K562 (cell line): ENCODE data around the gene RDH11. TPM values are rescaled to one million over a fixed set of nuclear protein-coding genes. Genes with fewer than 3 reads are reported as not detected.

Experiments used
- ATAC-seq: fragments of 200-7000 bp; cut with Tn5 transposase; 3 replicates; pipeline ENCODE4 v1.9.1; 2020; ENCODE audit warnings: moderate library complexity
- BruUV-seq: library from RNA; stranded (reverse); fragments of 400-500 nt; replicated peaks from 2 replicates; lab custom pipeline; 2021; lab: Mats Ljungman, UMichigan
- CTCF ChIA-PET: fragments of 300-600 bp; formaldehyde crosslinking; extraction: SDS; loops from one replicate; lab custom pipeline; 2021; ENCODE audit warnings: low intra/inter-chr PET ratio; lab: Yijun Ruan, JAX
- POLR2A ChIA-PET: fragments of 300-600, 350-650 bp; sonication (Branson Sonifier 250); formaldehyde crosslinking; extraction: SDS; loops from one replicate; lab custom pipeline; 2021; ENCODE audit warnings: antibody characterized with exemption, inconsistent platforms; lab: Yijun Ruan, JAX
- DNase-seq, 4 experiments: peaks; one replicate each; pipeline versions ENCODE4 v3.0.0 to v3.0.0-alpha.2; 2011 to 2018; ENCODE audit warnings: low spot score in 3 of 4, mixed read lengths in 3 of 4; ENCODE audit errors: extremely low read depth in 1 of 4
- FAIRE-seq: peaks from 2 replicates; lab custom pipeline; 2011; peaks lifted over from hg19 to GRCh38; lab: Jason Lieb, UNC
- H2AFZ ChIP-seq: 2 replicates; pipeline ENCODE4 v1.6.0; 2011; ENCODE audit warnings: low read depth, low read length, control low read depth, inconsistent platforms
- H3K27ac ChIP-seq: fragments of 200-600 bp; 3 replicates; pipeline ENCODE4 v1.8.0; 2011; ENCODE audit warnings: low read depth, mild to moderate bottlenecking, control low read depth, inconsistent platforms, low read length, moderate library complexity, mixed read lengths; ENCODE audit errors: extremely low read depth
- H3K27me3 ChIP-seq, 2 experiments: fragments of 300-600 bp in 1 of 2; 2 replicates in 1 of 2; 3 replicates in 1 of 2; pipeline versions ENCODE4 v1.6.0 to v1.8.0; 2011; ENCODE audit warnings: inconsistent platforms in 2 of 2, low read length in 2 of 2, mild to moderate bottlenecking in 1 of 2, mixed read lengths in 1 of 2, moderate library complexity in 1 of 2; ENCODE audit not compliant: control insufficient read depth in 2 of 2, insufficient read depth in 2 of 2
- H3K36me3 ChIP-seq: fragments of 300-600 bp; 3 replicates; pipeline ENCODE4 v1.8.0; 2011; ENCODE audit warnings: mild to moderate bottlenecking, low read length, inconsistent platforms; ENCODE audit not compliant: control insufficient read depth, insufficient read depth
- H3K4me1 ChIP-seq, 2 experiments: fragments of 200-600 bp in 1 of 2; replicated peaks in 1 of 2; 2 replicates in 1 of 2; 3 replicates in 1 of 2; pipeline versions ENCODE4 v1.5.1 to v1.8.0; 2011; ENCODE audit warnings: inconsistent platforms in 2 of 2, low read length in 2 of 2, mild to moderate bottlenecking in 1 of 2, mixed read lengths in 1 of 2, moderate library complexity in 1 of 2; ENCODE audit not compliant: control insufficient read depth in 2 of 2, insufficient read depth in 2 of 2
- H3K4me2 ChIP-seq: 2 replicates; pipeline ENCODE4 v1.6.1; 2011; ENCODE audit warnings: low read length, control low read depth, inconsistent platforms, mixed read lengths; ENCODE audit not compliant: insufficient read depth
- H3K4me3 ChIP-seq: fragments of 200-600 bp; sonication (generic), shearing (Covaris generic); 2 replicates; pipeline ENCODE4 v1.5.1; 2016; ENCODE audit warnings: control low read depth, inconsistent platforms
- H3K79me2 ChIP-seq: fragments of 200-600 bp; 3 replicates; pipeline ENCODE4 v1.8.0; 2011; ENCODE audit warnings: low read length, inconsistent platforms; ENCODE audit not compliant: control insufficient read depth, insufficient read depth
- H3K9ac ChIP-seq, 2 experiments: 2 replicates each; pipeline versions ENCODE4 v1.6.0 to v1.6.1; 2011; ENCODE audit warnings: low read depth in 2 of 2, low read length in 2 of 2, control low read depth in 1 of 2, inconsistent platforms in 1 of 2, mild to moderate bottlenecking in 1 of 2, mixed read lengths in 1 of 2; ENCODE audit not compliant: insufficient read depth in 1 of 2
- H3K9me1 ChIP-seq: one replicate; pipeline ENCODE4 v1.6.0; 2011; ENCODE audit warnings: inconsistent platforms, mild to moderate bottlenecking, low read length, moderate library complexity; ENCODE audit not compliant: control insufficient read depth, insufficient read depth
- H3K9me3 ChIP-seq: replicated peaks from 2 replicates; pipeline ENCODE4 v1.5.1; 2011; ENCODE audit warnings: low read depth, low read length, inconsistent platforms; ENCODE audit not compliant: control insufficient read depth, insufficient read depth
- H4K20me1 ChIP-seq: replicated peaks from 2 replicates; pipeline ENCODE4 v1.6.1; 2011; ENCODE audit warnings: low read length, inconsistent platforms, mixed read lengths; ENCODE audit not compliant: control insufficient read depth, insufficient read depth
- ATF2 ChIP-seq: sonication (generic); formaldehyde crosslinking; IDR thresholded peaks from 2 replicates; pipeline ENCODE4 v1.8.1; 2022; ENCODE audit warnings: missing genetic modification reagents
- CREB3L1 ChIP-seq: fragments of 450-650 bp; IDR thresholded peaks from 2 replicates; pipeline ENCODE4 v1.6.1; 2014; ENCODE audit warnings: low read depth, mild to moderate bottlenecking, moderate library complexity, borderline replicate concordance
- CTCFL ChIP-seq: IDR thresholded peaks from 2 replicates; pipeline ENCODE4 v1.6.1; 2011; ENCODE audit warnings: borderline replicate concordance, low read depth, mild to moderate bottlenecking, moderate library complexity, low read length; ENCODE audit not compliant: insufficient read depth, poor library complexity, severe bottlenecking
- EZH2 ChIP-seq: IDR thresholded peaks from 2 replicates; pipeline ENCODE4 v1.6.1; 2012; ENCODE audit warnings: low read depth, mild to moderate bottlenecking, inconsistent platforms, low read length, borderline replicate concordance
- HDAC8 ChIP-seq: fragments of 450-650 bp; IDR thresholded peaks from 2 replicates; pipeline ENCODE4 v1.6.1; 2016; ENCODE audit warnings: mild to moderate bottlenecking, missing genetic modification characterization, moderate library complexity, missing compliant biosample characterization
- ILK ChIP-seq: fragments of 450-650 bp; IDR thresholded peaks from 2 replicates; pipeline ENCODE4 v1.6.1; 2016; ENCODE audit warnings: missing genetic modification characterization, low read depth, mild to moderate bottlenecking, missing compliant biosample characterization, moderate library complexity, borderline replicate concordance
- PTRF ChIP-seq: fragments of 450-650 bp; IDR thresholded peaks from 2 replicates; pipeline ENCODE4 v1.6.1; 2016; ENCODE audit warnings: mild to moderate bottlenecking, missing genetic modification characterization, missing compliant biosample characterization
- SMAD2 ChIP-seq: fragments of 150-350 bp; IDR thresholded peaks from 2 replicates; pipeline ENCODE4 v1.6.1; 2014; ENCODE audit warnings: low read depth, mild to moderate bottlenecking, low read length
- SNAPC5 ChIP-seq: fragments of 250-450 bp; sonication (Bioruptor Pico); IDR thresholded peaks from 2 replicates; pipeline ENCODE4 v1.8.0; 2021; ENCODE audit warnings: moderate library complexity, mild to moderate bottlenecking, inconsistent platforms
- SNIP1 ChIP-seq: fragments of 450-650 bp; IDR thresholded peaks from 2 replicates; pipeline ENCODE4 v1.7.1; 2017; ENCODE audit warnings: low read depth, mild to moderate bottlenecking
- SRSF3 ChIP-seq: fragments of 200-400 bp; formaldehyde crosslinking; IDR thresholded peaks from 2 replicates; pipeline ENCODE4 v1.6.1; 2016; ENCODE audit warnings: mild to moderate bottlenecking, low read length, moderate library complexity; ENCODE audit not compliant: insufficient read depth
- THRA ChIP-seq: fragments of 450-650 bp; IDR thresholded peaks from 2 replicates; pipeline ENCODE4 v1.6.1; 2017; ENCODE audit warnings: mild to moderate bottlenecking, moderate library complexity
- ZBTB17 ChIP-seq: fragments of 450-650 bp; formaldehyde crosslinking; IDR thresholded peaks from 2 replicates; pipeline ENCODE4 v1.4.0; 2020; ENCODE audit warnings: mild to moderate bottlenecking
- ZNF436 ChIP-seq: fragments of 250-450, 450-650 bp; sonication (Bioruptor Pico); formaldehyde crosslinking; IDR thresholded peaks from 2 replicates; pipeline ENCODE4 v1.7.0; 2020; ENCODE audit warnings: mild to moderate bottlenecking
- ZNF449 ChIP-seq: fragments of 250-450 bp; sonication (Bioruptor Pico); IDR thresholded peaks from 2 replicates; pipeline ENCODE4 v1.8.0; 2022; ENCODE audit warnings: moderate library complexity, mild to moderate bottlenecking, inconsistent platforms
- in situ Hi-C: fragments of 300-500 bp; cut with MboI; formaldehyde crosslinking; loops from 4 replicates; pipeline ENCODE4 v1.15.0; 2018; ENCODE audit warnings: inconsistent platforms, mixed read lengths
- intact Hi-C: fragments of 100-400 bp; cut with micrococcal nuclease; formaldehyde crosslinking; loops from 2 replicates; pipeline ENCODE4 v1.14.2; 2022
- polyA plus RNA-seq, 8 experiments: library from polyadenylated mRNA; depleted of rRNA in 4 of 8; stranded (reverse) in 5 of 8; unstranded in 3 of 8; fragments of >200 nt; fragmentation: Nextera tagmentation in 2 of 8; fragmentation: Illumina TruSeq in 1 of 8; extraction: Ambion mirVana in 2 of 8; extraction: Trizol in 1 of 8; gene quantifications; 2 replicates each; pipeline versions ENCODE4 v1.2.1 to v1.2.3, GENCODE V29; 2011 to 2014; ENCODE audit warnings: inconsistent platforms in 1 of 8, missing spikeins in 1 of 8
- total RNA-seq, 7 experiments: library from RNA; depleted of rRNA in 6 of 7; stranded (reverse); fragments of >200 nt in 6 of 7; fragmentation: Illumina TruSeq in 2 of 7; extraction: Trizol in 2 of 7; gene quantifications; 2 replicates each; pipeline versions ENCODE4 v1.2.1 to v1.2.3, GENCODE V29; 2011 to 2021; ENCODE audit warnings: low replicate concordance in 1 of 7

RDH11 gene
- total and polyA plus RNA-seq, 9 of the 15 experiments (the other 6 are each of a cell fraction or from before 2014, with no cell fraction given): 50.6 to 172 (median 70.5) TPM

- Histone ChIP-seq H3K9me1 (no peaks in the 10 kb centered on the region), H3K9ac (no peak overlapping the region), H3K27me3 (no peaks in the 10 kb centered on the region), H3K79me2 (peaks cover 25% of the 10 kb centered on the region), H4K20me1 (no peaks in the 10 kb centered on the region), H3K36me3 (peaks cover 81% of the 10 kb centered on the region), H3K27ac (no peak overlapping the region), H3K4me3 (no peak overlapping the region), H3K4me2 (no peak overlapping the region), H3K9me3 (no peaks in the 10 kb centered on the region), H2AFZ (no peak overlapping the region), H3K4me1 (peaks cover 11 to 26% of the 10 kb centered on the region in 2 experiments)
- no peak for FAIRE-seq
- in situ Hi-C loops: no loop called here
- ChIA-PET CTCF (no interaction called here), POLR2A (interaction anchor here (0.7 to 0.8 kb wide), 2 partner anchors 10 kb away, joined by 3 read pairs; no protein-coding TSS in a partner anchor)
- intact Hi-C loops: no loop called here
- ATAC-seq: no peak
- BruUV-seq: TSS peak; percentile 9
- no peak for DNase-seq
- TF ChIP-seq ATF2 (CRISPR knock-in tag) (no peak), ILK (tag) (no peak), ZNF449 (CRISPR knock-in tag) (no peak), SRSF3 (no peak), PTRF (tag) (no peak), CREB3L1 (no peak), SNIP1 (no peak), ZNF436 (CRISPR knock-in tag) (no peak), SNAPC5 (CRISPR knock-in tag) (no peak), HDAC8 (tag) (no peak), SMAD2 (no peak), ZBTB17 (CRISPR knock-in tag) (no peak), THRA (no peak), EZH2 (no peak), CTCFL (no peak)
These were observed 11.7 kb downstream of the RDH11 start for GRCh38 chr14:67683842-67684241.
